Measurements from ENCODE around the gene NAB2.

Gene NAB2

DNA sequence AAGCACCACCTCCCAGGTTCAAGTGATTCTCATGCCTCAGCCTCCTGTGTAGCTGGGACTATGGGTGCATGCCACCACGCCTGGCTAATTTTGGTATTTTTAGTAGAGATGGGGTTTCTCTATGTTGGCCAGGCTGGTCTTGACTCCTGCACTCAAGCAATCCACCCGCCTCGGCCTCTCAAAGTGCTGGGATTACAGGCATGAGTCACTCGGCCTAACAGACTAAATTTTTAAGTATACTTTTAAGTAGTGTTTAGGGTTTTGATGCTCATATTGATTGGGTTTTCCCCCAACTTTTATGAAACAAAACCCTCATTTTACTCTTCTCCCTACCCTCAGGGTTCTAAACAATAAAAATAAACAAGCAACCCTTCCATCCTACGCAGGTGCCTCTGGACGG lies 44.4 kb upstream of the NAB2 start:
- TF ChIP-seq NFIC (IDR thresholded peaks at IDR 0.05) (no peak), TAF1 (IDR thresholded peaks at IDR 0.05; ENCODE audit: low read depth) (no peak), CEBPB (IDR thresholded peaks at IDR 0.05) (no peak), TCF12 (IDR thresholded peaks at IDR 0.05; ENCODE audit: low read depth) (no peak)
- TF ChIP-seq, protein P1, sequence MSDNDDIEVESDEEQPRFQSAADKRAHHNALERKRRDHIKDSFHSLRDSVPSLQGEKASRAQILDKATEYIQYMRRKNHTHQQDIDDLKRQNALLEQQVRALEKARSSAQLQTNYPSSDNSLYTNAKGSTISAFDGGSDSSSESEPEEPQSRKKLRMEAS (IDR thresholded peaks at IDR 0.05) = no peak
- TF ChIP-seq, protein P2, sequence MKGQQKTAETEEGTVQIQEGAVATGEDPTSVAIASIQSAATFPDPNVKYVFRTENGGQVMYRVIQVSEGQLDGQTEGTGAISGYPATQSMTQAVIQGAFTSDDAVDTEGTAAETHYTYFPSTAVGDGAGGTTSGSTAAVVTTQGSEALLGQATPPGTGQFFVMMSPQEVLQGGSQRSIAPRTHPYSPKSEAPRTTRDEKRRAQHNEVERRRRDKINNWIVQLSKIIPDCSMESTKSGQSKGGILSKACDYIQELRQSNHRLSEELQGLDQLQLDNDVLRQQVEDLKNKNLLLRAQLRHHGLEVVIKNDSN (IDR thresholded peaks at IDR 0.05) = no peak

DNA sequence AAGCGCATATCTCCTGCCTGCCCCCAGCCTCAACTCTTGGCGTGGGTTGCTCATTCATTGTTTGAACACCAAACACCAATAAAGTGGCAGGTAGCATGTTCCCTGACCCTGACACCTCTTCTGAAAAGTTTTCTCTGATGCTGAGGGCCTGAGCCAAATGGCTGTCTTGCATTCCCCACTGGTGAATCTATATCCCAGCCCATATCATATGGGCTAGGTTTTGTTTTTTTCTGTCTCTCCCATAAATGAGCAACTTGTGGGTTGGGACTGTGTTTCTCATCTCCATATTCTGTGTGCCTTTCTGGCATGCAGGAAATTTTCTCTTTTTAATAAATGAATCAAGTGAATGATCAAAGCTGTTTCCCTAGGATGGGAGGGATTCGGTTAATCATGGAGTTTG lies 44.0 kb upstream of the NAB2 start:
- TF ChIP-seq CREB1 (IDR thresholded peaks at IDR 0.05; ENCODE audit: low read depth) (no peak), YY1 (IDR thresholded peaks at IDR 0.05; ENCODE audit: low read depth) (no peak), TEAD4 (IDR thresholded peaks at IDR 0.05) (no peak), TCF12 (IDR thresholded peaks at IDR 0.05; ENCODE audit: low read depth) (no peak), TAF1 (IDR thresholded peaks at IDR 0.05; ENCODE audit: low read depth) (no peak)
- TF ChIP-seq, protein P2 (IDR thresholded peaks at IDR 0.05) = no peak

DNA sequence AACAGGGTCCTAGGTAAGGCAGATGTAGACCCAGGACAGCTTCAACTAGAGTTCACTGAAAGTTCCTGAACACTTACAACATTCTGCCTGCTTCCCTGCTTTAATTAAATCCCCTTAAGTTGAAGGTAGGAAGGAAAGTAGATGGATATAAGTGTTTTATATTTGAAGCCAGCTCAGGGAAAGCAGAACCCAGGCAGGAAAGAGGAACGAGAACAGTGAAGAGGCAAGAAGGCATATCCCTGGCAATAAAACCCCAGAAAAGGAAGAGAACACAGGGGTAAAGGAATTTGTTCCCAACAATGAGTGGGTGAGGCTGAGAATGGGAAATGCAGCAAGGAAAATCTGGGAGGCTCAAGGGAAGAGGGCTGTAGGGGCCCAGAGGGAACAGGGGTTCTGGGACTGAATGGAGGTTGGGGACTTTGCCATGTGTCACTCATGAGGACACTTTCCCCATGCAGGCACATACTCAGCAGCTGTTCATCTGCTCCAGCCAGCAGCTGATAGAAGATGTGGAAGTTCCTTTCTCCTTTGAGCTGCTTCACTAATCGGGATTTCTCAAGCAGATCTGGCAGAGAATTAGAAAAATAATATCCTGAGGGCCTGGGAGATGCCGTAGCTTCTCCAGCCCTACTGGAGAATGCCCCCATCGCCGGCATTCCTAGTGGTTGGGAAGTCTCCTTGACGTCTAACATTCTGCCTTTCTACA lies 42.7 kb upstream of the NAB2 start:
- TF ChIP-seq TEAD4 (IDR thresholded peaks at IDR 0.05) = no peak
- no peak for TF ChIP-seq CEBPB (IDR thresholded peaks at IDR 0.05)
- no peak for TF ChIP-seq TAF1 (IDR thresholded peaks at IDR 0.05; ENCODE audit: low read depth)
- no peak for TF ChIP-seq EP300 (IDR thresholded peaks at IDR 0.05; ENCODE audit: borderline replicate concordance)
- no peak for TF ChIP-seq TCF12 (IDR thresholded peaks at IDR 0.05; ENCODE audit: low read depth)
- TF ChIP-seq, protein P1 (IDR thresholded peaks at IDR 0.05) = no peak
- no peak for TF ChIP-seq YY1 (IDR thresholded peaks at IDR 0.05; ENCODE audit: low read depth)
- TF ChIP-seq, protein P3, sequence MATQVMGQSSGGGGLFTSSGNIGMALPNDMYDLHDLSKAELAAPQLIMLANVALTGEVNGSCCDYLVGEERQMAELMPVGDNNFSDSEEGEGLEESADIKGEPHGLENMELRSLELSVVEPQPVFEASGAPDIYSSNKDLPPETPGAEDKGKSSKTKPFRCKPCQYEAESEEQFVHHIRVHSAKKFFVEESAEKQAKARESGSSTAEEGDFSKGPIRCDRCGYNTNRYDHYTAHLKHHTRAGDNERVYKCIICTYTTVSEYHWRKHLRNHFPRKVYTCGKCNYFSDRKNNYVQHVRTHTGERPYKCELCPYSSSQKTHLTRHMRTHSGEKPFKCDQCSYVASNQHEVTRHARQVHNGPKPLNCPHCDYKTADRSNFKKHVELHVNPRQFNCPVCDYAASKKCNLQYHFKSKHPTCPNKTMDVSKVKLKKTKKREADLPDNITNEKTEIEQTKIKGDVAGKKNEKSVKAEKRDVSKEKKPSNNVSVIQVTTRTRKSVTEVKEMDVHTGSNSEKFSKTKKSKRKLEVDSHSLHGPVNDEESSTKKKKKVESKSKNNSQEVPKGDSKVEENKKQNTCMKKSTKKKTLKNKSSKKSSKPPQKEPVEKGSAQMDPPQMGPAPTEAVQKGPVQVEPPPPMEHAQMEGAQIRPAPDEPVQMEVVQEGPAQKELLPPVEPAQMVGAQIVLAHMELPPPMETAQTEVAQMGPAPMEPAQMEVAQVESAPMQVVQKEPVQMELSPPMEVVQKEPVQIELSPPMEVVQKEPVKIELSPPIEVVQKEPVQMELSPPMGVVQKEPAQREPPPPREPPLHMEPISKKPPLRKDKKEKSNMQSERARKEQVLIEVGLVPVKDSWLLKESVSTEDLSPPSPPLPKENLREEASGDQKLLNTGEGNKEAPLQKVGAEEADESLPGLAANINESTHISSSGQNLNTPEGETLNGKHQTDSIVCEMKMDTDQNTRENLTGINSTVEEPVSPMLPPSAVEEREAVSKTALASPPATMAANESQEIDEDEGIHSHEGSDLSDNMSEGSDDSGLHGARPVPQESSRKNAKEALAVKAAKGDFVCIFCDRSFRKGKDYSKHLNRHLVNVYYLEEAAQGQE (IDR thresholded peaks at IDR 0.05; ENCODE audit: low read depth) = no peak
- TF ChIP-seq RAD21 (IDR thresholded peaks at IDR 0.05; ENCODE audit: low read depth) = no peak
- TF ChIP-seq EGR1 (IDR thresholded peaks at IDR 0.05) = no peak
- no peak for TF ChIP-seq NFIC (IDR thresholded peaks at IDR 0.05)
- no peak for TF ChIP-seq FOXM1 (IDR thresholded peaks at IDR 0.05; ENCODE audit: borderline replicate concordance, low read depth)
- TF ChIP-seq ZBTB7A (IDR thresholded peaks at IDR 0.05; ENCODE audit: low read depth) = no peak
- TF ChIP-seq, protein P2 (IDR thresholded peaks at IDR 0.05) = no peak
- TF ChIP-seq CREB1 (IDR thresholded peaks at IDR 0.05; ENCODE audit: low read depth) = no peak

DNA sequence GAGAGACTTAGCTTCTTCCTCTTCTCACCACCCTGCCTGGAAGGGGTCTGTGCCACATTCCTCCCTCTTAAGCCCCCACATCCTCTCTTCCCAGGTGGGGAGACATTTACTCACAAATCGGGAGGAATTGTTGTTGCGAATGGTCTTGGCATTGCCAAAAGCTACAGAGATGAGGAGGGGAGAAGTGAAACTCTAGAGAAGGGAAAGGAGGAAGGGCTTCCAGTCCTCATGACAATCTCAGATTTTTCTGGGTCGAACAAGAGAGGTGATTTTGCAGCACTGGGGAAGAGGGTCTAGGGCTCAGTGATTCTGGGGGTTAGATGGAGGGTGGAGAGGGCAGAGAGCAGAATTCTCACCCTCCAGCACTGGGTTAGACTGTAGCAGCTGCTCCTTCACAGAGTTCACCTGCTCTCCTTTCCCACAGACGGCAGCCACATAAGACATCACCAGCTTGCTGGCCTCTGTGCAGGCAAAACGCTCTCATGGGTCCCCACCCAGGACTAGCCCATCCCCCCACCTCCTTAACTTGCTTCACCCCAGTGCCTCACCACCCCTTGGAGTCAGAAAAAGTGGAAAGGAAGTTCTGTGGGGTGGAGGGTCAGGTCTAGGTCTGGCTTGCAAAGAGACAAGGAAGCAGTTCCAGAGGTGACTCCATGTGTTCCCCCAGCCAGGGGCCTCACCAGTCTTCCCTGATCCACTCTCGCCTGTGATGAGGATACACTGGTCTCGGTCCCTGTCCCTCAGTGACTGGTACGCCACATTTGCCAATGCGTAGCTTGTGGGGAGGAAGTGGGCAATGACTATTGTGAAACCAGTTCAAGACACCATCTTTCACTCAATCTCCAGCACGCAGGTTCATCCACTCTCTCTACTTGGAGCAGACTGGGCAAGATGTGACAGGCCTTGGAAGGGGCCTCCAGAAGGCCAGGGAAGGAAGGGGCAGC lies 41.7 kb upstream of the NAB2 start:
- TF ChIP-seq EP300 (IDR thresholded peaks at IDR 0.05; ENCODE audit: borderline replicate concordance) = no peak
- TF ChIP-seq CREB1 (IDR thresholded peaks at IDR 0.05; ENCODE audit: low read depth) = no peak
- TF ChIP-seq NFIC (IDR thresholded peaks at IDR 0.05) = no peak
- TF ChIP-seq TAF1 (IDR thresholded peaks at IDR 0.05; ENCODE audit: low read depth) = no peak

DNA sequence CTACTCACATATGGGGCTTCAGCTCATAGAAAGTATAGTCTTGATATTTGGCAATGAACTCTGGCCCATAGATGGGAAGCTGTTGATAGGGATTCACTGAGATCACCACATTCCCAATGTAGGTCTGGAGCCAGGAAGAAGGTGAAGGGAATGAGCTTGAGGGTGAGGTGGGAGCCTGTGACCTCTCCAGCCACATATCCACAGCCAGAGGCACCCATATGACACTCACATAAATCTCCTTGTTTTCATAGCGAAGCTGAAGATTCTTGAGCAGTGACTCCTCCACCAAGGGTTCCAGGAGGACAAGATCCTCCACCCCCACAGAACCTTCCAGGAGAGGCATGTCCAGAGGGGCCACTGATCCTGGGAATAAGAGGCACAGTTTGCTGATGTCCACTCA lies 40.9 kb upstream of the NAB2 start:
- TF ChIP-seq, protein P1 (IDR thresholded peaks at IDR 0.05) = no peak
- no peak for TF ChIP-seq TEAD4 (IDR thresholded peaks at IDR 0.05)
- TF ChIP-seq EP300 (IDR thresholded peaks at IDR 0.05; ENCODE audit: borderline replicate concordance) = no peak
- no peak for TF ChIP-seq RAD21 (IDR thresholded peaks at IDR 0.05; ENCODE audit: low read depth)
- TF ChIP-seq NFIC (IDR thresholded peaks at IDR 0.05) = no peak
- TF ChIP-seq TAF1 (IDR thresholded peaks at IDR 0.05; ENCODE audit: low read depth) = no peak
- TF ChIP-seq TCF12 (IDR thresholded peaks at IDR 0.05; ENCODE audit: low read depth) = no peak
- no peak for TF ChIP-seq CEBPB (IDR thresholded peaks at IDR 0.05)
- no peak for TF ChIP-seq YY1 (IDR thresholded peaks at IDR 0.05; ENCODE audit: low read depth)
- TF ChIP-seq, protein P2 (IDR thresholded peaks at IDR 0.05) = no peak

Measured in Ishikawa (cell line).